HepG2 (cell line): ENCODE data around the gene GRAMD2A.

Experiments used
- CTCF ChIP-seq: sonication (generic); formaldehyde crosslinking; IDR thresholded peaks from 2 replicates; pipeline ENCODE4 v1.5.0; 2020; ENCODE audit warnings: mild to moderate bottlenecking, missing genetic modification reagents, moderate library complexity
- DPF2 ChIP-seq: sonication (generic); formaldehyde crosslinking; IDR thresholded peaks from 2 replicates; pipeline ENCODE4 v1.4.0; 2020; ENCODE audit warnings: mild to moderate bottlenecking, low read depth, missing genetic modification reagents, borderline replicate concordance
- ESRRA ChIP-seq: sonication (generic); formaldehyde crosslinking; IDR thresholded peaks from 2 replicates; pipeline ENCODE4 v1.5.1; 2020; ENCODE audit warnings: mild to moderate bottlenecking, low read depth, missing genetic modification reagents
- FOXA1 ChIP-seq, 2 experiments: fragments of 450-650 bp in 1 of 2; sonication (generic) in 1 of 2; formaldehyde crosslinking in 1 of 2; IDR thresholded peaks; 2 replicates each; pipeline versions ENCODE4 v1.4.0 to v1.6.1; 2016 to 2020; ENCODE audit warnings: missing genetic modification reagents in 1 of 2
- FOXM1 ChIP-seq: sonication (generic); formaldehyde crosslinking; IDR thresholded peaks from 2 replicates; pipeline ENCODE4 v1.5.0; 2020; ENCODE audit warnings: missing genetic modification reagents
- HES4 ChIP-seq: sonication (generic); formaldehyde crosslinking; IDR thresholded peaks from 2 replicates; pipeline ENCODE4 v1.9.0; 2021; ENCODE audit warnings: mild to moderate bottlenecking, missing genetic modification reagents, borderline replicate concordance
- HOXA5 ChIP-seq: sonication (generic); formaldehyde crosslinking; IDR thresholded peaks from 2 replicates; pipeline ENCODE4 v1.4.0; 2020; ENCODE audit warnings: missing genetic modification reagents
- ZFP36 ChIP-seq: fragments of 150-350 bp; IDR thresholded peaks from 2 replicates; pipeline ENCODE4 v1.6.1; 2018; ENCODE audit warnings: borderline replicate concordance, low read length, low read depth; ENCODE audit not compliant: partially characterized antibody
- ZNF143 ChIP-seq: sonication (generic); formaldehyde crosslinking; IDR thresholded peaks from 2 replicates; pipeline ENCODE4 v1.4.0; 2020; ENCODE audit warnings: missing genetic modification reagents
- ZNF329 ChIP-seq: sonication (generic); formaldehyde crosslinking; IDR thresholded peaks from 2 replicates; pipeline ENCODE4 v1.9.0; 2021; ENCODE audit warnings: low read depth, mild to moderate bottlenecking, missing genetic modification reagents
- ZNF343 ChIP-seq: sonication (generic); formaldehyde crosslinking; IDR thresholded peaks from 2 replicates; pipeline ENCODE4 v1.4.0; 2020; ENCODE audit warnings: mild to moderate bottlenecking, missing genetic modification reagents
- ZNF609 ChIP-seq: sonication (generic); formaldehyde crosslinking; IDR thresholded peaks from 2 replicates; pipeline ENCODE4 v1.4.0; 2020; ENCODE audit warnings: mild to moderate bottlenecking, missing genetic modification reagents, borderline replicate concordance
- ZNF784 ChIP-seq: sonication (generic); formaldehyde crosslinking; IDR thresholded peaks from 2 replicates; pipeline ENCODE4 v1.5.1; 2020; ENCODE audit warnings: missing genetic modification reagents, mild to moderate bottlenecking, borderline replicate concordance

- TF ChIP-seq CTCF (CRISPR knock-in tag) = peak; percentile 12; the same call in 1 of the 2 replicates
- no peak for TF ChIP-seq ZNF143 (CRISPR knock-in tag)
- no peak for TF ChIP-seq HOXA5
- TF ChIP-seq ZNF343 (CRISPR knock-in tag) = no peak
- TF ChIP-seq ESRRA = no peak
- TF ChIP-seq HES4 (CRISPR knock-in tag) = no peak
- no peak for TF ChIP-seq ZNF609 (CRISPR knock-in tag)
- TF ChIP-seq ZFP36 = no peak
- TF ChIP-seq ZNF329 (CRISPR knock-in tag) = no peak
- TF ChIP-seq ZNF784 = no peak
- TF ChIP-seq DPF2 (CRISPR knock-in tag) = no peak
- no peak for TF ChIP-seq FOXM1 (CRISPR knock-in tag)
- no peak for TF ChIP-seq FOXA1 (IDR thresholded peaks at IDR 0.05)
- no peak for TF ChIP-seq FOXA1 (CRISPR knock-in tag; IDR thresholded peaks at IDR 0.05)
Observed at GRCh38 chr15:72184165-72184811, 13.3 kb downstream of the GRAMD2A start.
